Loucy (cell line): ENCODE measurements around the gene ESYT2.

Experiments used
- EZH2phosphoT487 ChIP-seq: fragments of 200-600 bp; IDR thresholded peaks from 2 replicates; pipeline ENCODE4 v1.6.1; 2018; ENCODE audit warnings: antibody characterized with exemption, mild to moderate bottlenecking, moderate library complexity, borderline replicate concordance
- TF ChIP-seq, protein P1 (sequence below): fragments of 200-600 bp; sonication (generic); conservative IDR thresholded peaks from 2 replicates; pipeline ENCODE4 v1.5.1; 2014; ENCODE audit warnings: mild to moderate bottlenecking, antibody characterized with exemption, low read length

DNA sequence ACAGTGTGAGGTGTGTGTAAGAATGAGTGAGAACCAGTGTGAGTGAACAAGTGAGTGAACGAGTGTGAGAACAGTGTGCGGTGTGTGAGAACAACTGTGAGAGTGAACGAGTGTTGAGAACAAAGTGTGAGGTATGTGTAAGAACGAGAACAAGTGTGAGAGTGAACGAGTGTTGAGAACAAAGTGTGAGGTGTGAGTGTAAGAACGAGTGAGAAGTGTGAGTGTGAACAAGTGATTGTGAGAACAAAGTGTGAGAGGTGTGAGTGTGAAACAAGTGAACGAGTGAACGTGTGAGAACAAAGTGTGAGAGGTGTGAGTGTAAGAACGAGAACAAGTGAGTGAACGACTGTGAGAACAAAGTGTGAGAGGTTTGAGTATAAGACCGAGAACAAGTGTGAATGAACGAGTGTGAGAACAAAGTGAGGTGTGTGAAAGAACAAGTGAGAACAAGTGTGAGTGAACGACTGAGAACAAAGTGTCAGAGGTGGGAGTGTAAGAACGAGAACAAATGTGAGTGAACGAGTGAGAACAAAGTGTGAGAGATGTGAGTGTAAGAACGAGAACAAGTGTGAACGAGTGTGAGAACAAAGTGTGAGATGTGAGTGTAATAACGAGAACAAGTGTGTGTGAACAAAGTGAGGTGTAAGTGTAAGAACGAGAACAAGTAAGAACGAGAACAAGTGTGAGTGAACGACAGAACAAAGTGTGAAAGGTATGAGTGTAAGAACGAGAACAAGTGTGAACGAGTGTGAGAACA lies 47.9 kb downstream of the ESYT2 start:
- TF ChIP-seq, protein P1, sequence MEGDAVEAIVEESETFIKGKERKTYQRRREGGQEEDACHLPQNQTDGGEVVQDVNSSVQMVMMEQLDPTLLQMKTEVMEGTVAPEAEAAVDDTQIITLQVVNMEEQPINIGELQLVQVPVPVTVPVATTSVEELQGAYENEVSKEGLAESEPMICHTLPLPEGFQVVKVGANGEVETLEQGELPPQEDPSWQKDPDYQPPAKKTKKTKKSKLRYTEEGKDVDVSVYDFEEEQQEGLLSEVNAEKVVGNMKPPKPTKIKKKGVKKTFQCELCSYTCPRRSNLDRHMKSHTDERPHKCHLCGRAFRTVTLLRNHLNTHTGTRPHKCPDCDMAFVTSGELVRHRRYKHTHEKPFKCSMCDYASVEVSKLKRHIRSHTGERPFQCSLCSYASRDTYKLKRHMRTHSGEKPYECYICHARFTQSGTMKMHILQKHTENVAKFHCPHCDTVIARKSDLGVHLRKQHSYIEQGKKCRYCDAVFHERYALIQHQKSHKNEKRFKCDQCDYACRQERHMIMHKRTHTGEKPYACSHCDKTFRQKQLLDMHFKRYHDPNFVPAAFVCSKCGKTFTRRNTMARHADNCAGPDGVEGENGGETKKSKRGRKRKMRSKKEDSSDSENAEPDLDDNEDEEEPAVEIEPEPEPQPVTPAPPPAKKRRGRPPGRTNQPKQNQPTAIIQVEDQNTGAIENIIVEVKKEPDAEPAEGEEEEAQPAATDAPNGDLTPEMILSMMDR = no peak
- TF ChIP-seq EZH2phosphoT487 = no peak
